ENCODE data around the gene CTNNA2.

DNA sequence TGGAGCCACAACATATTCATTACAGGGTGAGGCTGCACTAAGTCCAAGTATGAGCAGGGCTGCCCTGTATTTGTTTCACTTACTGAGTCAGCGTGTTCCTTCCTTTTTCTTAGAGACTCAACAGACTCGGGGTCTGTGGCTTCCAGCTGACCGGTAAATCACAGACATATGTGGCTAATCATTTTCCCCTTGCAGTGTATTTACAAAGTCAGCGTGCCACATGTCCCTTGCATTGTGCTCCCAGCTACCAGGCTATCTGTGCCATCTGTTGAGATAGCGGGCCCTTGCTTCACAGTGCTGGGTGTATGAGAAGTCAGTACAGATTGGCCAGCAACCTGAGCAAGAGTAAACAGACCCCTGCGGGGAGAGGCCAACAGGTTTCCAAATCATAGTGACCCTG lies 537.4 kb downstream of the CTNNA2 start:
- no peak for TF ChIP-seq EZH2 (IDR thresholded peaks at IDR 0.05; ENCODE audit: borderline replicate concordance, low read length)
- TF ChIP-seq, protein P1, sequence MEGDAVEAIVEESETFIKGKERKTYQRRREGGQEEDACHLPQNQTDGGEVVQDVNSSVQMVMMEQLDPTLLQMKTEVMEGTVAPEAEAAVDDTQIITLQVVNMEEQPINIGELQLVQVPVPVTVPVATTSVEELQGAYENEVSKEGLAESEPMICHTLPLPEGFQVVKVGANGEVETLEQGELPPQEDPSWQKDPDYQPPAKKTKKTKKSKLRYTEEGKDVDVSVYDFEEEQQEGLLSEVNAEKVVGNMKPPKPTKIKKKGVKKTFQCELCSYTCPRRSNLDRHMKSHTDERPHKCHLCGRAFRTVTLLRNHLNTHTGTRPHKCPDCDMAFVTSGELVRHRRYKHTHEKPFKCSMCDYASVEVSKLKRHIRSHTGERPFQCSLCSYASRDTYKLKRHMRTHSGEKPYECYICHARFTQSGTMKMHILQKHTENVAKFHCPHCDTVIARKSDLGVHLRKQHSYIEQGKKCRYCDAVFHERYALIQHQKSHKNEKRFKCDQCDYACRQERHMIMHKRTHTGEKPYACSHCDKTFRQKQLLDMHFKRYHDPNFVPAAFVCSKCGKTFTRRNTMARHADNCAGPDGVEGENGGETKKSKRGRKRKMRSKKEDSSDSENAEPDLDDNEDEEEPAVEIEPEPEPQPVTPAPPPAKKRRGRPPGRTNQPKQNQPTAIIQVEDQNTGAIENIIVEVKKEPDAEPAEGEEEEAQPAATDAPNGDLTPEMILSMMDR (conservative IDR thresholded peaks at IDR 0.05 in 1 of 2, IDR thresholded peaks at IDR 0.05 in 1 of 2; ENCODE audit: extremely low read depth in 1 of 2, insufficient read depth in 1 of 2, low read depth in 1 of 2, low read length in 2 of 2), result no peak

All from mammary epithelial cell (primary cell).